ENCODE results near the gene KIRREL3. TPM values are rescaled to one million over a fixed set of nuclear protein-coding genes. Genes with fewer than 3 reads are reported as not detected.

Gene KIRREL3
- total RNA-seq, 1 donor from 2014 or later = 0.38 TPM

DNA sequence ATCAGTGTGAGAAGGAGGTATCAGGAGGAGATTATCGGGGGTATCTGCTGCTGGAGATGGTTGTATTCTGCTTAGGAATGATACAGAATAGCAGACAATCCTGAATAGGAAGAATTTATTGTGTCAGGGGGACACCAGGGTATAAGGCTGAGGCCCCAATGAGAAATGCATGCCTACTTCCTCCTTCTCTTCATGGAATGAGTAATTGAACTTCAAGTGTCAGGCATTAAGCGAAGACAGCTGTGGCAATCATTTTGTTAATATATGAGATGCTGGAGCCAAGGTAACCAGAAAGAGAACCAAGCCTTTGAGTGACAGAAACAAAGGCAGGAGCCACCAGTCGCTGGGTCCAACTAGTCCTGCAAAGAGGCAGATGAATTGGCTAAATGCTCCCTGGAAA, 49.1 kb downstream of the KIRREL3 start:
- Mint-ChIP-seq H3K4me3 (ENCODE audit: unreplicated experiment) (no peak overlapping the region), H3K9me3 (ENCODE audit: unreplicated experiment) (no peaks in the 10 kb centered on the region), H3K36me3 (ENCODE audit: low read depth, unreplicated experiment) (no peaks in the 10 kb centered on the region), H3K27ac (ENCODE audit: unreplicated experiment) (no peak overlapping the region), H3K27me3 (ENCODE audit: unreplicated experiment) (peaks cover 4% of the 10 kb centered on the region), H3K4me1 (ENCODE audit: unreplicated experiment) (no peaks in the 10 kb centered on the region)
- TF ChIP-seq, protein P1, sequence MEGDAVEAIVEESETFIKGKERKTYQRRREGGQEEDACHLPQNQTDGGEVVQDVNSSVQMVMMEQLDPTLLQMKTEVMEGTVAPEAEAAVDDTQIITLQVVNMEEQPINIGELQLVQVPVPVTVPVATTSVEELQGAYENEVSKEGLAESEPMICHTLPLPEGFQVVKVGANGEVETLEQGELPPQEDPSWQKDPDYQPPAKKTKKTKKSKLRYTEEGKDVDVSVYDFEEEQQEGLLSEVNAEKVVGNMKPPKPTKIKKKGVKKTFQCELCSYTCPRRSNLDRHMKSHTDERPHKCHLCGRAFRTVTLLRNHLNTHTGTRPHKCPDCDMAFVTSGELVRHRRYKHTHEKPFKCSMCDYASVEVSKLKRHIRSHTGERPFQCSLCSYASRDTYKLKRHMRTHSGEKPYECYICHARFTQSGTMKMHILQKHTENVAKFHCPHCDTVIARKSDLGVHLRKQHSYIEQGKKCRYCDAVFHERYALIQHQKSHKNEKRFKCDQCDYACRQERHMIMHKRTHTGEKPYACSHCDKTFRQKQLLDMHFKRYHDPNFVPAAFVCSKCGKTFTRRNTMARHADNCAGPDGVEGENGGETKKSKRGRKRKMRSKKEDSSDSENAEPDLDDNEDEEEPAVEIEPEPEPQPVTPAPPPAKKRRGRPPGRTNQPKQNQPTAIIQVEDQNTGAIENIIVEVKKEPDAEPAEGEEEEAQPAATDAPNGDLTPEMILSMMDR (IDR thresholded peaks at IDR 0.05; ENCODE audit: unreplicated experiment) = no peak
- no peak for DNase-seq (ENCODE audit: low spot score)

GRCh38 chr11:126949066-126949891, 51.3 kb downstream of the KIRREL3 start:
- no peak overlapping the region for H3K4me3 Mint-ChIP-seq (ENCODE audit: unreplicated experiment)
- H3K9me3 Mint-ChIP-seq (ENCODE audit: unreplicated experiment) = no peaks in the 10 kb centered on the region
- H3K36me3 Mint-ChIP-seq (ENCODE audit: low read depth, unreplicated experiment) = no peaks in the 10 kb centered on the region
- H3K27me3 Mint-ChIP-seq (ENCODE audit: unreplicated experiment) = peaks cover 3% of the 10 kb centered on the region
- H3K4me1 Mint-ChIP-seq (ENCODE audit: unreplicated experiment) = no peaks in the 10 kb centered on the region
- TF ChIP-seq, protein P1 (IDR thresholded peaks at IDR 0.05; ENCODE audit: unreplicated experiment) = no peak
- no peak for DNase-seq (ENCODE audit: low spot score)
- H3K27ac Mint-ChIP-seq (ENCODE audit: unreplicated experiment) = no peak overlapping the region

DNA sequence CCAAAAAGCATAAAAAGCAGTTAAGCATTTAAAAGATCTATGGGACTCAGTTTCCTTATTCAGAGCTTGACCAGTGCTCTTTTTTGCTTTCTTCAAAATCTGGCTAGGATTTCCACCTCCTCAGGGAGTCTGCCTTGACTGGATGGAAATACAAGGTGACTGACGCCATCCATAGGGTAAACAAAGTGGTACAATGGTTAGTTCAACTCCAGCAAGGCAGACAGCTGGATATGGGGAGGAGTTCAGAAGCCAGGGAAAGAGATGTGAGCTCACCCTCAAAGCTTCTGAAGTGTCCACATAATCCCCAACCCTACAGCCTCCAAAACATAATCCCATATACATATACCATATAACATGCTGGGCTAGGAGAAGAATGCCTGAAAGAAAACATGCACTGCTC, 52.0 kb downstream of the KIRREL3 start:
- peaks cover 1% of the 10 kb centered on the region for H3K27me3 Mint-ChIP-seq (ENCODE audit: unreplicated experiment)
- H3K36me3 Mint-ChIP-seq (ENCODE audit: low read depth, unreplicated experiment) = no peaks in the 10 kb centered on the region
- no peak for DNase-seq (ENCODE audit: low spot score)
- H3K27ac Mint-ChIP-seq (ENCODE audit: unreplicated experiment) = no peak overlapping the region
- TF ChIP-seq, protein P1 (IDR thresholded peaks at IDR 0.05; ENCODE audit: unreplicated experiment) = no peak
- no peaks in the 10 kb centered on the region for H3K4me1 Mint-ChIP-seq (ENCODE audit: unreplicated experiment)
- H3K9me3 Mint-ChIP-seq (ENCODE audit: unreplicated experiment) = no peaks in the 10 kb centered on the region
- H3K4me3 Mint-ChIP-seq (ENCODE audit: unreplicated experiment) = no peak overlapping the region

- H3K4me3 Mint-ChIP-seq (ENCODE audit: unreplicated experiment) = no peak overlapping the region
- H3K4me1 Mint-ChIP-seq (ENCODE audit: unreplicated experiment) = no peaks in the 10 kb centered on the region
- no peaks in the 10 kb centered on the region for H3K36me3 Mint-ChIP-seq (ENCODE audit: low read depth, unreplicated experiment)
- TF ChIP-seq, protein P1 (IDR thresholded peaks at IDR 0.05; ENCODE audit: unreplicated experiment) = no peak
- DNase-seq (ENCODE audit: low spot score) = no peak
- H3K9me3 Mint-ChIP-seq (ENCODE audit: unreplicated experiment) = no peaks in the 10 kb centered on the region
- H3K27me3 Mint-ChIP-seq (ENCODE audit: unreplicated experiment) = peaks cover 1% of the 10 kb centered on the region
- H3K27ac Mint-ChIP-seq (ENCODE audit: unreplicated experiment) = no peak overlapping the region
Measured at GRCh38 chr11:126945319-126945718, 55.3 kb downstream of the KIRREL3 start.

DNA sequence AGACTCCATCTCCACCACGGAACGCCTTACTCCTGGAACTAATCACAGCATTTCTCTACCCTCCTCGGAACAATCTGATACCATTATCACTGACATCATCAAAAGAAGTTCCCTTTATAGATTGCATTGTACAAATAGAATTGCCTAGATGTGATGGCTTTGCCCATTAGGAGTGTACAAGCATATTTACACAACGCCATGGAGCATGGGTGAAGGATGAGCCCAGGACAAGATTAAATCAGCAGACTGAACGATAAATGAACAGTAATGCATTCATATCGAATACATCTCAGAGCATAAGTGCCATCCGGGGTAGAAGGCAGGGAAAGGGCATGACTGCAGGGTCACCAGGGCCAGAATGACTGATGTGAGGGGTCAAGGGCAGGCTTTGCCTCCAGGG, 57.3 kb downstream of the KIRREL3 start:
- no peak overlapping the region for H3K4me3 Mint-ChIP-seq (ENCODE audit: unreplicated experiment)
- H3K36me3 Mint-ChIP-seq (ENCODE audit: low read depth, unreplicated experiment) = no peaks in the 10 kb centered on the region
- H3K27me3 Mint-ChIP-seq (ENCODE audit: unreplicated experiment) = peaks cover 1% of the 10 kb centered on the region
- no peaks in the 10 kb centered on the region for H3K4me1 Mint-ChIP-seq (ENCODE audit: unreplicated experiment)
- no peaks in the 10 kb centered on the region for H3K9me3 Mint-ChIP-seq (ENCODE audit: unreplicated experiment)
- no peak for DNase-seq (ENCODE audit: low spot score)
- TF ChIP-seq, protein P1 (IDR thresholded peaks at IDR 0.05; ENCODE audit: unreplicated experiment) = no peak
- no peak overlapping the region for H3K27ac Mint-ChIP-seq (ENCODE audit: unreplicated experiment)
